SK-N-MC (cell line): Measurements from ENCODE around the gene HOTAIR.

Source experiments
- EZH2 ChIP-seq: fragments of 200-600 bp; sonication (generic); IDR thresholded peaks from one replicate; pipeline ENCODE4 v1.6.1; 2017; ENCODE audit warnings: antibody characterized with exemption
- FOXP2 ChIP-seq: optimal IDR thresholded peaks from 2 replicates; pipeline ENCODE3; 2011; ENCODE audit warnings: mild to moderate bottlenecking, moderate library complexity; ENCODE audit not compliant: insufficient read depth; ENCODE audit errors: extremely low read length, control extremely low read depth
- POLR2AphosphoS5 ChIP-seq: IDR thresholded peaks from 2 replicates; pipeline ENCODE4 v1.6.1; 2012; ENCODE audit warnings: mild to moderate bottlenecking, low read depth, low read length, borderline replicate concordance

DNA sequence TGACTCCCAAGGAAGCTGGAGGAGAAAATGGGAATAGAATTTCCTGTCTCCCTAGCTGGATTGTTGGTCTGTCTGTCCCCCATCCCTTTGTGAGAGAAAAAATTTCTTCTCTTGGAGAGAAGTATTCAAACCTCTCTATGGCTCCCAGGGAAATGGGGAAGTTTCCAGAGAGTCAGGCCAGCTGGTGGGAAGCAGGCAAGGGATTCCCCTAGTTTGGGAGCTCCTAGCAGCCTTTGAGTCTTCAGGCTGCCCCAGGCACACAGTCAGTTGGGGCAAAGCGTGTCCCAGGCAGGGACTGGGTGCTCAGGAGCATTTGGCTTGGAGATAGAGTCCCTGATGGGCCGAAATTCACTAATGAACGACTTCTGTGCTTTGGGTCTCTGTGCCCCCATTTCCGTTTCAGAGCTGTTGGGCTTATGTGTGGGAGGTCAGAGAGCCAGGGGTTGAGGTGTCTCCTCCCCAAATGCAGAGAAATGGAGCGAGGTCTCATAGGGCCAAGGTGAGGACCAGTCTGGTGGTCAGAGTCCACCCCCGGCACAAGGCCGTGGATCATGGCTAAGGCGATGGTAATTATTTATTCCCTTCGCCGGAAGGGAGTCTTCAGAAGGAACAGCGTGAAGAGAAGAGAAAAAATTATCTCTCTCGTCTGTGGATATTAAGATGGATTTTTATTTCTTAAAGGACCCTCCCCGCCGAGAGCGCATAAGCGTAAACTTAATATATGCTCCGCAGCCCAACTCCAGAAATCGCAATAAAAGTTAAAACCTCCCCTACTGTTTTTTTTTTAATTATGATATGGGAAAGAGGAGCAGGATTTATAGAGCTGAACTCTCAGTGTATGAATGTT lies 18.6 kb upstream of the HOTAIR start:
- no peak for TF ChIP-seq POLR2AphosphoS5
- no peak for TF ChIP-seq EZH2
- no peak for TF ChIP-seq FOXP2
